ENCODE data around the gene ZNF226.
A peak's percentile ranks its signal among the peaks of the same experiment; 100 is the strongest.
"Not testable (repeated sequence)": the region's sequence is repeated elsewhere in the genome, so short reads cannot be mapped to it uniquely, and the experiment has no call there.

ZNF226 gene

DNA sequence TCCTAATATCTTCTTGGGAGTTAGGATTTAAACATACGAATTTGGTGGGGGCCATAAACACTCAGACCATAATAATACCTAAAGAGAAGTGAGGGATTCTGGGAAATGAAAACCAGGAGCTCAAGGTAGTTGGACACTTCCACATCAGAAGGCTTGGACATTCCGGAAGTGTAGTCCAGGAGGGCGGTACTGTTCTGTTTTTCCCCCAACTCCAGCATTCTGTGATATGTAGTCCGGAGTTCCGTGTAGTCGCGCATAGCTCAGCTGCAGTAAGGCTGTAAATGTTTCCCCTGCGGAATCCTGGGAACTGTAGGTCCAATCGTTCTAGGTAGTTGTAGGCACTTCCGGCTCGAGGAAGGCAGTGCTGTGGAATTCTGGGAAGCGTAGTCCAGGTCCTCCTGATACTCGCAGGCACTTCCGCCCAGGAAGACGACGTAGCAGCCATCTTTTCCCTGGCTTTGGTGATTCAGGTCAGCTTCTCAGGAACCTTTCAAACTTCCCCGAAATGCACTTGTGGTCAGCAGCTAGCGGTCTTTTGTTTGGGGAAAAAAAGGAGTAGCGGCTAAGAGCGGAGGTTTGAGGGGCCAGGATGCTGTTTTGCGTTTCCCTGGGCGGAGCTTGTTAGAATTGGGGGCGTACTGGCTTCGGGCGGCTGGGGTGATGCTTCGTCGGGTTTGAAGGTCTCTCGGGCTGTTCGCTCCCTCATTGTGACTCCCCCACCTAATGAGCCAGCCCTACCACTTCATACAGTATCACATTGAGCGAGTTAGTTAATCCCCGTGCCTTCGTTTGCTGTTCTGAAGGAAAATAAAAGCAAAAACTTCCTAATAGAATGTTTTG is at the start of gene ZNF226:
Gene ZNF226 (plus strand): TSS at position 428 of the 840 bp plus-strand sequence. CDS start 4,981 bp downstream, outside the sequence.
- peak; percentile 97 for DNase-seq (ENCODE audit: low spot score)

- DNase-seq (ENCODE audit: low spot score) = not testable (repeated sequence)
Observed at GRCh38 chr19:44121162-44121561, 43.7 kb upstream of the ZNF226 start.

GRCh38 chr19:44131955-44132354 is 32.9 kb upstream of the ZNF226 start:
- no peak for DNase-seq (ENCODE audit: low spot score)

DNA sequence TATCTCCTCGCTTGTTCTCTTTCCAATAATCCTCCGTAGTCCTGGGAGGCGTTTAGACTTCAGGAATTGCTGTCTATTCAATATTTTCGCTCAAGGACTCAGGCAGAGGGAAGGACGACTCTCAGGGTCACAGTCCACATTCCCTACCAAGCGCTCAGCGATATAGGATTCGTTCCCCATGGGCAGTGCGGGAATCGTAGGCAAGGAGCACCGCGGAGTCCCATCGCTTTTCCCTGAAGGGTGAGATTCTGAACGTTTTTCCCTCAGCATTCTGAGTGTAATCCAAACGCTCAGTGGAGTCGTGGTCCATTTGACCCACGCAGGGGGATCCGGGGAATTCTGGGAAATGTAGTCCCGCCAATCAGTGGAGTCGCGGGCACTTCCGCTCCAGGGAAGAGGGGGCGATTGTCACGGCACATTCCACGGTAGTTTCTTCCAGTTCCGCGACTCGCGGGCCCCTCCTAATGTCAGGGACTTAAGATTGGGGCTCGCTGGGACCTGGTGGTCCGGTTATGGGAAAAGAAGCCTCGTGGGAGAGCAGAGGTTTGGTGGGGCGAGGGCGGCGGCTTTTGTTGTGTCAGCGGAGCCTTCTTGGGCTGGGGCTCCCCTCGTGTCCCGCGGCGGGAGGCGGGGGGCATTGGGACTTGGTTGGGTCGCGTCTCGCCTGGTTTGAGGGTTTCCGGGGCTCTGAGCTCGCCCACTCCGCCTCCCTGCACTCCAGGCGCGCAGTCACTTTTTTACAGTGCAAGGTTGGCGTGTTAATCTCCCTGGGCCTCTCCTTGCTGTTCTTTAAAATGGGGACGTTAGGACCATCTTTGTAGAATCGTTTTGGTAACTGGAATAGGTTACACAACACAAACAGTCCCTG is 23.5 kb upstream of the ZNF226 start, which contains the start of gene ZNF234:
Gene ZNF234 (plus strand): TSS at position 364 of the 868 bp plus-strand sequence. CDS start 3,079 bp downstream, outside the sequence.
- peak; percentile 93 for DNase-seq (ENCODE audit: low spot score)

- peak; percentile 31 for DNase-seq (ENCODE audit: low spot score)
Observed at GRCh38 chr19:44142059-44142433, 22.9 kb upstream of the ZNF226 start.

DNA sequence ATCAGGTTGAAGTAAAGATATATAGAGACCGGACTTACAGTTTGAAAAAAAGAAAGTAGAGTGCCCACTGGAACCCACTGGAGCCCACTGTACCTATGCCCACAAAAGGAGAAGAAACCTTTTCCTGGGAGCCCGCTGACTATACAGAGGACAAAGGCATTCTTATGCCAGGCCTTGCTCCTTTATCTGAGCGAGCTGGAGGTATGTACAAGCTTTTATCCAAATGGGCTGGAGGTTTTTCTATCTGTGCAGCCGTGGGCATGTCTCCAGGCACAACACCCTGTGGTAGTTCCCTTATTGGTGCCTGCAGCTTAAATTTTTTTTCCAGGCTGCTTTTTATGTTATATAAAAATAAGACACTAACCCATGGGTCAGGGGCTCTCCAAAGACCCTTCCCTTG is 15.1 kb upstream of the ZNF226 start:
- no peak for DNase-seq (ENCODE audit: low spot score)

DNA sequence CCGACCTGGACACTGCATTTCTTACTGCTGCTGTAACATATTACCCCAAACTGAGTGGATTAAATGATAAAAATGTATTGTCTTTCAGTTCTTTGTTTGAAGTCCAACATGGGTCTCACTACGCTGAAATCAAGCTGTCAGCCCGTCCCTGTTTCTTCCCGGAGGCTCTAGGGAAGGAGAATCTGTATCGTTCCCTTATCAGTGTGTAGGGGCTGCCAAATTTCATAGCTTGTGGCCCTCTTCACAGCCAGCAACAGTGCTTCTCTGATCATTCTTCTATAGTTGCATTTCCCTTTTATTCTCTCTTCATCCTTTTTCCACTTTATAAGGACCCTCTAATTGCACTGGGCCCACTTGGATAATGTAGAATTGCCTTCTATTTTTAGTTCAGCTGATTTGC is 13.4 kb upstream of the ZNF226 start:
- DNase-seq (ENCODE audit: low spot score) = no peak

DNA sequence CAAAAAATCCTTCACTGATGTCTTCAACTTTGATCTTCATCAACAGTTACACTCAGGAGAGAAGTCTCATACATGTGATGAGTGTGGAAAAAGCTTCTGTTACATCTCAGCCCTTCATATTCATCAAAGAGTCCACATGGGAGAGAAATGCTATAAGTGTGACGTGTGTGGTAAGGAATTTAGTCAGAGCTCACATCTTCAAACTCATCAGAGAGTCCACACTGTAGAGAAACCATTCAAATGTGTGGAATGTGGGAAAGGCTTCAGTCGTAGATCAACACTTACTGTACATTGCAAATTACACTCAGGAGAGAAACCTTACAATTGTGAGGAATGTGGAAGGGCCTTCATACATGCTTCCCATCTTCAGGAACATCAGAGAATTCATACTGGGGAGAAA is 8.4 kb upstream of the ZNF226 start:
- no peak for DNase-seq (ENCODE audit: low spot score)

DNA sequence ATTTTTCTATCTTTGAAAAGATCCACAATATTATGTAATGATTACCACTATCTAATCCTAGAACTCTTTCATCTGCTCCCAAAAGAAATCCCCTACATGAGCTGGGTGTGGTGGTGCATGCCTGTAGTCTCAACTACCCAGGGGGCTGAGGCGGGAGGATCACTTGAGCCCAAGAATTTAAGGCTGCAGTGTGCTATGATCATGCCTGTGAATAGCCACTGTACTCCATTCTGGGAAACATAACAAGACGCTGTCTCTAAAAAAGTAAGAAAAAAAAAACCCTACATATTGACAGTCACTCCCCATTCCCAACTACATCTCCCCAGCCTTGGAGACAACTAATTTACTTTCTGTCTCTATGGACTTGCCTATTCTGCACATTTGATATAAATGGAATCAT is 1.1 kb upstream of the ZNF226 start:
- no peak for DNase-seq (ENCODE audit: low spot score)

GRCh38 chr19:44164327-44164672 is 600 bp upstream of the ZNF226 start:
- no peak for DNase-seq (ENCODE audit: low spot score)

DNA sequence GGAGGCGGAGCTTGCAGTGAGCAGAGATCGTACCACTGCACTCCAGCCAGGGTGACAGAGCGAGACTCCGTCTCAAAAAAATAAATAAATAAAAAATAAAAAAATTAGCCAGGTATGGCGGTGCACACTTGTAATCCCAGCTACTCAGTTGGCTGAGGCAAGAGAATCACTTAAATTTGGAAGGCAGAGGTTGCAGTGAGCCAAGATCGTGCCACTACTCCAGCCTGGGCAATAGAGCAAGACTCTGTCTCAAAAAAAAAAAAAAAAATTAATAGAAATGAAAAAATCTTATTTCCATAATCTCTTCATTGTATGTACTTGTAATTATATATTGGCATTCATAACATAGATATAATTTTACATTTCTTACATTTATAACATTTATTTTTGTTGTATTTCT is 5.8 kb downstream of the ZNF226 start:
- DNase-seq (ENCODE audit: low spot score) = not testable (repeated sequence)

GRCh38 chr19:44176590-44176989 is 11.7 kb downstream of the ZNF226 start:
- no peak for DNase-seq (ENCODE audit: low spot score)

DNA sequence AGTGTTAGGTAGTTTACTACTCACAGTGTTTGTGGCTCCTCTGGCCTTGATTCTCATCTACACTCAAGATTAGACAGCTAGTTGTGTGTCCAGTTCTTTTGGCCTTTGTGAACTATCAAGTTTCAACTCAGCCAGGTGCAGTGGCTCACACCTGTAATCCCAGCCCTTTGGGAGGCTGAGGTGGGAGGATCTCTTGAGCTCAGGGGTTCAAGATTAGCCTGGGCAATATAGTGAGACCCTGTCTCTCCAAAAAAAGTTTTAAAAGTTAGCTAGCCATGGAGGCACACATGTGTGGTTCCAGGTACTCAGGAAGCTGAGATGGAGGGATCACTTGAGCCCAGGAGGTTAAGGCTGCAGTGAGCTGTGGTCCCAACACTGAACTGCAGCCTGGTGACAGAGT is 16.1 kb downstream of the ZNF226 start:
- DNase-seq (ENCODE audit: low spot score) = no peak

- DNase-seq (ENCODE audit: low spot score) = no peak
Observed at GRCh38 chr19:44182145-44182544, 17.2 kb downstream of the ZNF226 start.

DNA sequence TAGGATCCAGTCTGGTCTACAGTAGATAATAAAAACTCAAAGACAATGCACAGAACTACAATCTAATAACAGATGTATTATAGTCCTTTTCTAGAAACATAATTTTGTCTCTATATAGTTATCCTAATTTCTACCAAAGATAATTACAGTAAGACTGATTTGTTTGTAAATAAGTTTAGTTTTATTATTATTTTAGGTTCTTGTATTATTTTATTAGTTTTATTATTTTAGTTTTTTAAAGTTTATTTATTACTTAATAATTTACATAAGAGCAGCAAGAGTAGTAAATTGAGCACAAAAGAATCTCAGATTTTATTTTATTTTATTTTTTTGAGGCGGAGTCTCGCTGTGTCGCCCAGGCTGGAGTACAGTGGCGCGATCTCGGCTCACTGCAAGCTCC is 25.1 kb downstream of the ZNF226 start:
- DNase-seq (ENCODE audit: low spot score) = no peak

DNA sequence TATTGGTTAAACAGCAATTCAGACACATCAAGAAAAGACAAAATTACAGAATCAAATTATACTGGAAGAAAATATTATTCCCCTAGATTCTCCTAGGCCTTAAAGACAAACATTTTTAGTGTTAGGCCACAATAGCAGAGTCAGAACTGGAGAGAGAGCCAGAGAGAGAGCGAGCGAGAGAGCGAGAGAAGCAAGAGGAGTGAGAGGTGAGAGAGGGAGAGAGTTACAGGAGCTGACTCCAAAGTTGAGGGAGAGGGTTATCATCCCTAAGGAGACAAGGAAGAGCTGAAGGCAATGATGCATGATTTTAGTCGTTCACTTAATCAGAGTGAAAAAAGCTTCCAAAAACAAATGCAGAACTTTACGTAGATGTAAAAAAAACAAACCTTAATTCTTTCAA is 27.2 kb downstream of the ZNF226 start:
- no peak for DNase-seq (ENCODE audit: low spot score)

GRCh38 chr19:44196772-44197171 is 31.9 kb downstream of the ZNF226 start:
- no peak for DNase-seq (ENCODE audit: low spot score)

- no peak for DNase-seq (ENCODE audit: low spot score)
Observed at GRCh38 chr19:44202470-44202869, 37.6 kb downstream of the ZNF226 start.

- no peak for DNase-seq (ENCODE audit: low spot score)
Observed at GRCh38 chr19:44202974-44203373, 38.1 kb downstream of the ZNF226 start.

DNA sequence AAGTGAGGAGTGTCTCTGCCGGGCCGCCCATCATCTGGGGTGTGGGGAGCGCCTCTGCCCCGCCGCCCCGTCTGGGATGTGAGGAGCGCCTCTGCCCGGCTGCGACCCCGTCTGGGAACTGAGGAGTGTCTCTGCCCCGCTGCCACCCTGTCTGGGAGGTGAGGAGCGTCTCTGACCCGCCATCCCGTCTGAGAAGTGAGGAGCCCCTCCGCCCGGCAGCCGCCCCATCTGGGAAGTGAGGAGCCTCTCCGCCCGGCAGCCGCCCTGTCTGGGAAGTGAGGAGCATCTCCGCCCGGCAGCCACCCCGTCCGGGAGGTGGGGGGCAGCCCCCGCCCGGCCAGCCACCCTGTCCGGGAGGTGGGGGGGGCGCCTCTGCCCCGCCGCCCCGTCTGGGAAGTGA is 39.0 kb downstream of the ZNF226 start:
- DNase-seq (ENCODE audit: low spot score) = not testable (repeated sequence)

- DNase-seq (ENCODE audit: low spot score) = no peak
Observed at GRCh38 chr19:44204772-44205171, 39.9 kb downstream of the ZNF226 start.

DNA sequence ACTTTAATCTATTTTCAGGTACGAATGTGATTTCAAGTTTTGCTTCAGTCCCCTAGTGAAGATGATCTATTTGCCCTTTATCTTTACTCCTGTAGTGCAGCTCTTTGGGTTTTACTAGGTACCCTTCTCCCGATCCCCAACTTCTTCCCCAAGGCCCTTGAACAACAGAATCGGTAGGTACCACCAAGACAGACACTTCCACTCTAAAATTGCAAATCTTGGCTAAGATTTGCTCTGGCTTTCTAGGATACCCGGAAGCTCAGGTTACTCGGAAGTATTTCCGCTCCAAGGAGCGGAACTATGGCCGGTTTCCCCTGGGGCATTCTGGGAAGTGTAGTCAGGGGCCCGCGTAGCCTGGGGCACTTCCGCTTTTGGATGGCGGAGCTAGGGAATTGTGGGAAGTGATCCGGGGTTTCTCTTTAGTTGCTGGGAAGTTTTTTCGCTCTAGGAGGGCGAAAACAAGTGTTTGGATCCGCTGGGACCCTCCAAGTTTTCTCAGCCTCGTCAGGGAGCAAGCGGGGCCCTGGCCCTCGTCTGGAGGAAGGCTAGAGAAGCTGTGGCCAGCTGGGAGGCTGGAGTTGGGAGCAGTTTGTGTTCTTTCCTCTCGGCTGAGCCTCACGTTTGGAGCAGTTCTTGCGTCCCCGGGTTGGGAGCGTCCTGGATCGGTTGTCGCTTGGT is 42.4 kb downstream of the ZNF226 start:
- DNase-seq (ENCODE audit: low spot score) = peak; percentile 92

Data from AG08395 (cell line).